Bronchial epithelial cell (primary cell): ENCODE data around the gene S100A11. TPM values are rescaled to one million over a fixed set of nuclear protein-coding genes. Genes with fewer than 3 reads are reported as not detected.
A peak's percentile ranks its signal among the peaks of the same experiment; 100 is the strongest.

ENCODE experiments used
- DNase-seq: peaks from one replicate; pipeline ENCODE4 v3.0.0-alpha.2; 2010; ENCODE audit warnings: low read depth
- FAIRE-seq: peaks from 2 replicates; lab custom pipeline; 2011; peaks lifted over from hg19 to GRCh38; lab: Jason Lieb, UNC
- H3K27me3 ChIP-seq: 2 replicates; pipeline ENCODE4 v1.5.1; 2011; ENCODE audit warnings: low read length; ENCODE audit not compliant: control insufficient read depth, insufficient read depth
- H3K36me3 ChIP-seq: 2 replicates; pipeline ENCODE4 v1.5.1; 2011; ENCODE audit warnings: low read length; ENCODE audit not compliant: control insufficient read depth, insufficient read depth
- H3K4me3 ChIP-seq: 2 replicates; pipeline ENCODE4 v1.5.1; 2011; ENCODE audit warnings: mild to moderate bottlenecking, low read depth, low read length, control low read depth
- total RNA-seq: library from RNA; depleted of rRNA; stranded (reverse); fragments of >200 nt; gene quantifications from 2 replicates; pipeline ENCODE4 v1.2.1, GENCODE V29; 2014
- TF ChIP-seq, protein P1 (sequence below): IDR thresholded peaks from 2 replicates; pipeline ENCODE4 v1.5.1; 2011; ENCODE audit warnings: mild to moderate bottlenecking, moderate library complexity, low read length, control low read depth, inconsistent platforms; ENCODE audit not compliant: insufficient read depth, severe bottlenecking

Gene S100A11
- total RNA-seq, 1 donor from 2014 or later = 58.7 TPM

DNA sequence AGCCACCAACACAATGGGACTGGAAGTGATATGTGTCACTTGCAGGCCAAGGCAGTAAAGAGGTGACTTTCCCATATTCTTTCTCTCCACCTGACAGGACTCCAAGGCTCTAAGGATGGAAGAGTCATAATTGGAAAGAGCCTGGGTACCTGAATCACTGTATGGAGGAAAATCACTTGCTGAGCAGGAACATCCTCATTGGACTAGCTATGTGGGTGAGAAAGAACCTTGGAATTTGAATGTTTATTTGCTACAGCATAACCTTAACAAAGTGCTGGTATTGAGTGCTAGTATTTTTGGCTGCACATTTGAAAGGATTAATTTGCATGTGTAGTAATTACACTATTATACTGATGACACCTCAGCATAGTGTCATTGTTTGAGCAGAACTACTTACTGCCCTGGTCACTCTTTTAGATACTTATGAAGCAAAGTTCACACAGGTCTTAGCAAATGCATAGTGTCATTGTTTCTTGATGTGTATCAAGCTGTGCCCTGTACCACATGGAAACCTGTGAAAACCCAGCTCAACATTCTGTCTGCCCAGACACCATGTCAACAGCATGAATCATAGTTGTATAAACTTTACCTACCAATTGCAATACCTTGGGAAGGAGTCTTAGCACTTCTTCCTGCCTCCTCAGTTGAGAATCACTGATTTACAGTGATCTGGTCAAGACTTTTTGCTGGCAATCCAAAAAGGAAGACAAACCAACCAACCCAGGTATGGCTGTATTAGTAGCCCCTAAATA, 38.0 kb downstream of the S100A11 start:
- DNase-seq (peak; percentile 98), FAIRE-seq (peak; percentile 96)
- Histone ChIP-seq H3K36me3 (no peaks in the 10 kb centered on the region), H3K4me3 (no peak overlapping the region), H3K27me3 (no peaks in the 10 kb centered on the region)
- TF ChIP-seq, protein P1, sequence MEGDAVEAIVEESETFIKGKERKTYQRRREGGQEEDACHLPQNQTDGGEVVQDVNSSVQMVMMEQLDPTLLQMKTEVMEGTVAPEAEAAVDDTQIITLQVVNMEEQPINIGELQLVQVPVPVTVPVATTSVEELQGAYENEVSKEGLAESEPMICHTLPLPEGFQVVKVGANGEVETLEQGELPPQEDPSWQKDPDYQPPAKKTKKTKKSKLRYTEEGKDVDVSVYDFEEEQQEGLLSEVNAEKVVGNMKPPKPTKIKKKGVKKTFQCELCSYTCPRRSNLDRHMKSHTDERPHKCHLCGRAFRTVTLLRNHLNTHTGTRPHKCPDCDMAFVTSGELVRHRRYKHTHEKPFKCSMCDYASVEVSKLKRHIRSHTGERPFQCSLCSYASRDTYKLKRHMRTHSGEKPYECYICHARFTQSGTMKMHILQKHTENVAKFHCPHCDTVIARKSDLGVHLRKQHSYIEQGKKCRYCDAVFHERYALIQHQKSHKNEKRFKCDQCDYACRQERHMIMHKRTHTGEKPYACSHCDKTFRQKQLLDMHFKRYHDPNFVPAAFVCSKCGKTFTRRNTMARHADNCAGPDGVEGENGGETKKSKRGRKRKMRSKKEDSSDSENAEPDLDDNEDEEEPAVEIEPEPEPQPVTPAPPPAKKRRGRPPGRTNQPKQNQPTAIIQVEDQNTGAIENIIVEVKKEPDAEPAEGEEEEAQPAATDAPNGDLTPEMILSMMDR = no peak

DNA sequence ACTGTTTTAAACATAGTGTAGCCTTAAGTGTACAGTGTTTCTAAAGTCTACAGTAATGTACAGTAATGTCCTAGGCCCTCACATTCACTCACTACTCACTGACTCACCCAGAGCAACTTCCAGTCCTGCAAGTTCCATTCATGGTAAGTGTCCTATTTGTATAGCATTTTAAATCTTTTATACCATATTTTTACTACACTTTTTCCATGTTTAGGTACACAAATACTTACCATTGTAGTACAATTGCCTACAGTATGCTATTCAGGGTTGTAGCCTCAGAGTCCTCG, 39.6 kb downstream of the S100A11 start:
- H3K27me3 ChIP-seq = no peaks in the 10 kb centered on the region
- peak; percentile 70 for DNase-seq
- no peaks in the 10 kb centered on the region for H3K36me3 ChIP-seq
- no peak overlapping the region for H3K4me3 ChIP-seq
- FAIRE-seq = no peak
- TF ChIP-seq, protein P1 = no peak

DNA sequence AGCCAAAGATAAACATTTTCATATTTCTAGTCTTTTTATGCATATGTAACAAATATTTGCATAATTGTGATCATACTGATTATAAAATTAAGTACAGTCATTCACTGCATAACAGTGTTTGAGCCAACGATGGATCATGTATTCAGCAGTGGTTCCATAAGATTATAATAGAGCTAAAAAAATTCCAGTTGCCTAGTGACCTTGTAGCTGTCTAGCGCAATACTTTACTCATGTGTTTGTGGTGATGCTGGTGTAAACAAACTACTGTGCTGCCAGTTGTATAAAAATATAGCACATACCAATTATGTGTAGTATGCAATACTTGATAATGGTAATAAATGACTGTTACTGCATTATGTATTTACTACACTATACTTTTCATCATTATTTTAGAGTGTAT, 41.0 kb downstream of the S100A11 start:
- Histone ChIP-seq H3K36me3 (no peaks in the 10 kb centered on the region), H3K27me3 (no peaks in the 10 kb centered on the region), H3K4me3 (no peak overlapping the region)
- TF ChIP-seq, protein P1 = no peak
- FAIRE-seq = no peak
- DNase-seq = peak; percentile 42

DNA sequence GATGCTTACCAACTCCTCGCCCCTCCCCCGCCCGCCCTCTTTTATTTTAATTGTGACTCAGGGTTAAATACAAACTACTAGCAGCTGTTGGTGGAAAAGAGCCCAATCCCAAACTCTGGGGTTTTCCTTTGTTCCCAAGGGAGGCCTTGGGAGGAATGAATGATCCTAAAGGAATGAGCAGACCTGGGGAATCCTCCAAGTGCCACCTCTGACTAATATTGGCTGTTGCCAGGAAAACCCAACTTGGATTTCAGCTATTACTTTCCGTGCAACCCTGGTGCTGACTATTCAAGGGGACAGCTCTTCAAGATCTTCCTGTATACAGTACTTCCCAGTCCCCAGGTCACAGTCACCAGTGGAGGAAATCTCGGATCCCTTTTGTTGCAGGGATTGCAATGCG, 41.8 kb downstream of the S100A11 start:
- DNase-seq (peak; percentile 98), FAIRE-seq (no peak)
- TF ChIP-seq, protein P1 = no peak

DNA sequence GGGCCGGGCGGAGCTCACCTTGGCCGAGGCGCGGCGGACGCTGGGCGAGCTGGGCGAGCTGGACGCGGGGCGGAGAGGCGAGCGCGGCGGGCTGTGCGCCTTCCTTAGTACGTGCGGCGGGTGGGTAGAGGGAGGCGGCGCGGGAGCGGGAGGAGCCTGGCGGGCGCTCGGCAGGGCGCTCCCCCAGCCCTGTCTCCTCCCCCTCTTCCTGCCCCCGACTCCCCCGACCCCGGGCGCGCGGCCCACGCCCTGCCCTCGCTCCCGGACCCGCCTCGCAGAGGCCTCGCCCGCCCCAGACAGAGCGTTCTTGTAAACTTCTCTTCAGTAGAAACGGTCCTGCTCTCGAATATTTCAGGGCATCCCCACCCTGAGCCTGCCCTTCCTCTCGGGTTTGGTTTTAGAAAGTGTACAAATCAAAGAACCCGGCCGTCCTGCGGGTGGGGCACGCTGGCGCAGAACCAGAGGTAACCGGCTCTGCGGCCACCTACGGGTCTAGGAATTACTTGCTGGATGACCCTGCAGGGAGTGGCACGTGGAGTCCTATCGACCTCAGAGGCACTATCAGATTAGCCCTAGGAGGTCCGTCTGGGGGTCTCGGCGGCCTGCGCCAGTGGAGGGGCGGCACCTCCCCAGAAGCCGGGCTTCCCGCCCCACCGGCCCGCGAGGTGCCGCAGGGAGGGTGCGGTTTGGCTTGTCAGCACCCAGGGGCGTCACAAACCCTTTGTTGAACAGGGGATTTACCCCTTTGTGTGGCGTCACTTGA, 42.9 kb downstream of the S100A11 start, which contains the start of gene S100A10:
TSS of gene S100A10 (minus strand) at position 126 of the 763 bp plus-strand sequence. CDS start 7,629 bp downstream, outside the sequence.
- peak within 1 kb of the TSS; percentile 99 for H3K4me3 ChIP-seq
- peaks cover 2% of the 10 kb centered on the region for H3K36me3 ChIP-seq
- no peaks in the 10 kb centered on the region for H3K27me3 ChIP-seq
- TF ChIP-seq, protein P1 = no peak
- peak; percentile 77 for DNase-seq
- no peak for FAIRE-seq

More for the DNA sequence above, 41.8 kb downstream of the S100A11 start:
- Histone ChIP-seq H3K27me3 (no peaks in the 10 kb centered on the region), H3K4me3 (no peak overlapping the region), H3K36me3 (peaks cover 1% of the 10 kb centered on the region)
